Right ventricle myocardium superior (tissue), 1 donor: Measurements from ENCODE around the gene TPRG1. TPM values are rescaled to one million over a fixed set of nuclear protein-coding genes. Genes with fewer than 3 reads are reported as not detected.
"Not testable (repeated sequence)": the region's sequence is repeated elsewhere in the genome, so short reads cannot be mapped to it uniquely, and the experiment has no call there.

Experiments used
- ATAC-seq: fragments of 200-7000 bp; cut with Tn5 transposase; one replicate; pipeline ENCODE4 v1.9.1; 2020; ENCODE audit warnings: mild to moderate bottlenecking; ENCODE audit not compliant: poor library complexity
- DNase-seq: peaks from one replicate; pipeline ENCODE4 v3.0.0-alpha.2; 2020
- intact Hi-C: fragments of 100-400 bp; cut with DNase I; formaldehyde crosslinking; loops from one replicate; pipeline ENCODE4 v1.11.2; 2022
- total RNA-seq: library from RNA; stranded (reverse); fragmentation: NEBNext Ultra II Directional; extraction: Animal tissue kit (Norgen Biotek cat#: 25700); gene quantifications from one replicate; pipeline ENCODE4 v1.2.1, GENCODE V29; 2021
- donor health status: DM: no; HTN: yes; CAD: no; lungs with severe emphysema.

Gene TPRG1
- total RNA-seq, 1 donor from 2014 or later, result 2.7 TPM

DNA sequence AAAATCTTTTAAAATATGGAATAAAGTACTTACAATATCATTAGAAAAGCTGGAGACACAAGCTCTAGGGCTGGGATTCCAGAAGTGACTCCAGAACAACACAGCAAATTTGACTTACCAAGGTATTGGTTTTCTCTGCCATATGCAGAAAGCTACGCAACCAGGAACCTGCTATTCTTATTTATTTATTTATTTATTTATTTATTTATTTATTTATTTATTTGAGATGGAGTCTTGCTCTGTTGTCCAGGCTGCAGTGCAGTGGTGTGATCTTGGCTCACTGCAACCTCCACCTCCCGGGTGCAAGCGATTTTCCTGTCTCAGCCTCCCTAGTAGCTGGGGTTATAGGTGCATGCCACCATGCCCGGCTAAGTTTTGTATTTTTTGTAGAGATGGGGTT is 157.9 kb downstream of the TPRG1 start:
- intact Hi-C loops, DNase-seq, ATAC-seq: not testable (repeated sequence)

DNA sequence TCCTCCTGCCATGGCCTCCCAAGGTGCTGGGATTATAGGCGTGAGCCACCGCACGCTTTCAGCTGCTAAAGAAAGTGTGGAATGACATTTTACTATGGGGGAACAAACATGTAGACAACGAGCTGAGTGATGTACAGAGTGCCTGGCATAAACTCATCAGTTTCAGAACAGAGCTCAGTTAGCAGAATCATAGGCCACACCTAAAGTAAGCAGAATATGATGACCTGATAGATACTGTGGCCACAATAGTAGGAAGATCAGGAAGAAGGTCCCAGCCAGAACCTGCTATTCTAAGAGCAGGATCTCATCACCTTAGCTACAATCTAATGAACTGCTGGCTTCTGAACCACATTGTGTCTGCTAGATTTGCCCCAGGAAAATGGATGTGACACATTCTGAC is 158.3 kb downstream of the TPRG1 start:
- intact Hi-C loops, result no loop called here
- DNase-seq, result no peak
- no peak for ATAC-seq

- intact Hi-C loops, result no loop called here
- DNase-seq (no peak), ATAC-seq (no peak)
Measured at GRCh38 chr3:189331002-189331418, 159.2 kb downstream of the TPRG1 start.

DNA sequence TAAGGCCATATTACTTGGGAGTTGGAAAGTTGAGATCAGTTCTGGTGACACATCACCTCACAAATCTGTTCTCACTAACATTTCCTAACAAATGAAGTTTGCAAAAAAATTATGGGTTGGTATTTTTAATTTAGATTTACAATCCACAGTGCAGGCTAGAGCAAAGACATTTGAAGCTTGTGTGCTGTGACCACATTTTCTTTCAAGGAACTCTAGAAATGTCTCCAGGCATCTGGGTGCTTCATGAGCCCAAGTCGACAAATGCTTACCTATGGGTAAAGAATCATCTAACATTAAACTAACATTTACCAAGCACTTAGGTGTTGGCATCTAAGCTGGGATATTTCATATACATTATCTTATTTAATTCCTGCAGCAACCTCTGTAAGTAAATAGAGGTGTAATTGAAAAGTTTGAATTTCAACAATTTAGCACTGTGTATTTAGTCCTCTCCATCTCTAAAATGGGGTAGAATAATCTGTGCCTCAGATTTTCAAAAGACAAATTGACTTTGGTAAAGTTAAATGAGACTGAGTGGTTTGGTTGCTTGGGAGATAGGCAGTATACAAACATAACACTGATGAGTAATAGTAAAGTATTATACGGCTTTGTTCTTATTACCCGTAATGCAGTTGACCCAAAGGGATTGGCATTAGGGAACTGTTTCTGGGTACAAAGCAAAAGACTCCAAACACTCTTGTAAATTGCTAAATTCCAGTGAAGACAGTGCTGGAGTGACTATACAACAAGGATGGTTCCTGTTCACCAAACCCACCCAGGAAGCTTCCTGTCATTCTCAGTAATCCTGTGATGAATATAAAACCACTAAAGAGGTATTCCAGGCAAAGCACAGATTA is 162.5 kb downstream of the TPRG1 start:
- intact Hi-C loops, result no loop called here
- DNase-seq (no peak), ATAC-seq (no peak)

GRCh38 chr3:189337673-189338091 is 165.9 kb downstream of the TPRG1 start:
- intact Hi-C loops, result no loop called here
- peak; percentile 15 for ATAC-seq

GRCh38 chr3:189338366-189338765 is 166.6 kb downstream of the TPRG1 start:
- ATAC-seq (peak; percentile 88), DNase-seq (no peak)
- intact Hi-C loops, result no loop called here

More at GRCh38 chr3:189337673-189338091, 165.9 kb downstream of the TPRG1 start:
- no peak for DNase-seq

- no peak for DNase-seq
- intact Hi-C loops, result no loop called here
- no peak for ATAC-seq
Measured at GRCh38 chr3:189339996-189340395, 168.2 kb downstream of the TPRG1 start.

- intact Hi-C loops, result no loop called here
- DNase-seq (no peak), ATAC-seq (no peak)
Measured at GRCh38 chr3:189340680-189341460, 169.1 kb downstream of the TPRG1 start.

DNA sequence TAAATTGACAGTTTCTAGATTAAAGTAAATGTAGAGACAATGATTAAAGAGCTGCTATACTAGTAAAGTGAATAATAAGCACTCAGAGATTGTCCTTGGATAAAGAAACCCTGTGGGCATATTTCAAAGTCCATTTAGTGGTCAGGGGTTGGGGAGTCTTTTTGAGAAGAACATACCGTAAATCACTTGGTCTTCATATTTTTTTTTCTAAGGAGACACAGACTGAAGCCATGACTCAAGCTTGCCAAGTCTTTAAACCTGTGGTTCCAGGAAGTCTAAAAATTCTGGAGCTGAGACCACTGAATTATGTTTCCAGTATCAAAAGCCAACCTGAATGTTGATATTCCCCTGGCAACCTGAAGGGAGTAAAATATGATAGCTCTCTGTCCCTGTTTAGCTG is 171.0 kb downstream of the TPRG1 start:
- DNase-seq, result no peak
- no peak for ATAC-seq
- intact Hi-C loops, result no loop called here

GRCh38 chr3:189344996-189345395 is 173.2 kb downstream of the TPRG1 start:
- DNase-seq (no peak), ATAC-seq (no peak)
- intact Hi-C loops, result no loop called here

DNA sequence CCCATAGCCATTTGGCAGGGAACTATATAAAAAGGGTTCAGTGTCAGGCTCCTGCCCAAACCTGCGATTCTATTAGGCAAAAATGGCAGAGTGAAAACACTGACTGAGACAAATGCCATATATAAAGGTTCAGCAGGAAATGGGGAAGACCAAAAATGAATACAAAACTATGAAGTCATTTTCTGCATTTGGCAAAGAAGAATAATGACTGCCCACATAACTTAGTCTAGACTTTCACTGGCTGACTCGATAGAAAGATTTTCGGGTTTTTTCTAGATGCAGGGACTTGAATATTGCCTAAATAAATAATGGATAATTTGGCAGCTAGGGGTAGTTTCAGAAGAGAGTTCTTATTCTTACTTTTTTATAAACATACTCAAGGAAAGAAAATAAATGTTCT is 178.0 kb downstream of the TPRG1 start:
- DNase-seq (no peak), ATAC-seq (no peak)
- intact Hi-C loops, result no loop called here

DNA sequence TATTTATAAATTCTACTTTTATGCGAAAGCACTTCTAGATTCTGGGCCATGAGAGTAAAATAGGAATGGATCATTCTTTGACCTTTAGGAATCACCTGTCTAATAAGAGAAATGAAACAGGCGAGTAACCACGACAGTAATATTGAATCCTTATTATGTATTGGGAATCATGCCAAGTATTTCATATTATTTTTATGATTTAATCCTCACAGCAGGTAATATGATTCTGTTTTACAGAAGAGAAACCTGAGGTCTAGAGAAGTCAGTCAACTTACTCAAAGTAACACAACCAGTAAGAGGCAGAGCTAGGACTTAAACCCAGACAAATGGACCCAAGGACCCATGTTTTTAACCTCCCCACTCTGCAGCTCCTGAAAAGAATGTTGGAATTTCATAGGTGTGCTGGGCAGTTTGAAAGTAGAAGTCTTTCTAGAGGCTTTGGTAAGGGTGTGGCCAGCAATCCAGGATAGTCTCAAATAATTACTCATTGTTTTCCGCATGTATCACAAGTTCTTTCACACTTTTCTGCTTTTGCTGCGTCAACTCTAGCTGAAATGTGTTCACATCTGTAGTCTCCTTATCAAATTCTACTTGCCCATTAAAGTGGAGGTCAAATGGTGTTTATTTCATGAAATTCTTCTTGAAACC is 181.7 kb downstream of the TPRG1 start:
- intact Hi-C loops, result no loop called here
- no peak for ATAC-seq
- no peak for DNase-seq

DNA sequence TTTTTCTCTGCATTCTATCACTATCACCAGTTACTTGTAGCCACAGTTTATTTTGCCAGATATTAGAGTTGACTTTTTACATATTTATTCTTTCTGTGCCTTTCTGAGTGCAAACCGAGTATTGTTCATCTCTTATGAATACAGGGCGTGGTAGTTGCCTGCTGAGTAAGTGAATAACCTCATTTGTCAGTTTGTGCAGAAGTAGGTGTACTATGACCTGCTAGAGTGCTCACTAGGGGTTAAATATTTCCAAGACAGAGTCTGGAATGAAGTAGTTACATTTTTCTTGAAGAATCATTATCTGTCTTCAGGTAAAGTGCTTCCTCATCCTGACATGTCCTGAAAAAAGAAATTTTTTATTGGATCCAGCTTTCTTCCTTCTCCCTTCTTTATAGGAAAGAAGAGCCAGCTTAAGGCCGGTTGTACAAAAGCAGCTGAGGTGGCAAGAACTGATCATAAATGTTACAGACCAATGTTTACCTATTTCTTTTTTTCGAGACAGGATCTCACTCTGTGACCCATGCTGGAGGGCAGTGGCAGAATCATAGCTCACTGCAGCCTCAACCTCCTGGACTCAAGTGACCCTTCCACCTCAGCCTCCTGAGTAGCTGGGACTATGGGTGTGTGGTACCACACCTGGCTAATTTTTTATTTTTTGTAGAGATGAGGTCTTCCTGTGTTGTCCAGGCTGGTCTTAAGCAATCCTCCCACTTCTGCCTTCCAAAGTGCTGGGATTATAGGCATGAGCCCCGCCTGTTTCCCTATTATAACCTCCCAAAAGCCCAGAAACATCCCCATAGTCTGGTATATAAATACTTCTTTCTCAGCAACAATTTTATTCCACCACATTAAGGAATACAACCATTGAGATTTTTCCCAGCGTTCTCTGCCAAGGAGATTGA is 182.5 kb downstream of the TPRG1 start:
- ATAC-seq, result no peak
- no peak for DNase-seq
- intact Hi-C loops, result no loop called here

DNA sequence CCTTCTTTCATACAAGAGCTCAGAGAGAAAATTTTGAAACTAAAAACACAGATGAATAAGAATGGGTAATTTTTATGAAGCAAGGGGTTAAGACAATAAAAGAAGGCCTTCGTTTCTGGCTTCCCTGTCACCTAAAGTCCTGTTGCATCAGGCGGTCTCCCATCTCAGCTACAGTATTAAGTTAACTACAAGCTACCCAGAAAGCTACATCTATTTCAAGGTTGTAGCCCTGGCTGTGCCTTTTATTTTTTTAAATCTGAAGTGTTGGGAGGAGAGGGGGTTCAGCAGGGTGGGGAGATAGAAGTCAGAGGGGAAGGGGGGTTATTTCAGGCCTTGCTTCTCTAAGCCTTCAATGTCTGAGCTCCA is 183.3 kb downstream of the TPRG1 start:
- ATAC-seq, result no peak

DNA sequence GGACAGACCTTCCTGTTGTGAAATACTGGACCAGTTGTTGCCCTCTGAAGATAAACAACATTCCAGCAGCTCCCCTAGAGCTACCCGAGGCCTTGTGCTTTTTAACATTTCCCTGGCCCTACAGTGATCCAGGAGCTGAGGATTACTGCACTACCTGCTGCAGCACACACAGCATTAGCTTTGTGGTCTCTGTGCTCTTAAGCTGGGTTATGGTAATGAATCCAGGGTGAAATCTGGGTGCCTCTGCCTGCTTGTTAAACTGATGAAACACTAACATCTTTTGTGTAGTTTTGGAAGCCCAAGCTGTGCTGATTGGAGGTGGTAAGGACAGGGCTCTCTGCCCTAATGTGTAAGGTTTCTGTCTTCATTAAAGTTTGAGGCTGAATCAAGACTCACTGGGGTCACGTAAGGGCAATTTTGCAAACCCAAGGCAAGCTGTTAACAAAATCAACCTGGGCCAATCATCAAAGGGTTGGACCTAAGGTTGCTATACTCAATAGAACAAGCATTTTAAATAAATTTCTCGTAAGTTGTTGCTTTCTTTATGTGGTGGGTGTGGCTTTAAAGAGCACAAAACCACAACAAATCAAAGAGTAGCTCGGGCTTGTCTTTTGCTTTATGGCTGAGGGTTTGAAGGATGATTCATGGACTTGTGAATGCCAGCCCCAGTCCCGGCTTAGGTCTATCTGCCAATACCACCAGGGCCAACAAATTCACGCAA is 183.9 kb downstream of the TPRG1 start:
- ATAC-seq (peak; percentile 73), DNase-seq (no peak)
- intact Hi-C loops, result no loop called here

More for the DNA sequence above, 183.3 kb downstream of the TPRG1 start:
- DNase-seq, result no peak
- intact Hi-C loops, result no loop called here

GRCh38 chr3:189360291-189360690 is 188.5 kb downstream of the TPRG1 start:
- DNase-seq (no peak), ATAC-seq (no peak)
- intact Hi-C loops, result no loop called here

DNA sequence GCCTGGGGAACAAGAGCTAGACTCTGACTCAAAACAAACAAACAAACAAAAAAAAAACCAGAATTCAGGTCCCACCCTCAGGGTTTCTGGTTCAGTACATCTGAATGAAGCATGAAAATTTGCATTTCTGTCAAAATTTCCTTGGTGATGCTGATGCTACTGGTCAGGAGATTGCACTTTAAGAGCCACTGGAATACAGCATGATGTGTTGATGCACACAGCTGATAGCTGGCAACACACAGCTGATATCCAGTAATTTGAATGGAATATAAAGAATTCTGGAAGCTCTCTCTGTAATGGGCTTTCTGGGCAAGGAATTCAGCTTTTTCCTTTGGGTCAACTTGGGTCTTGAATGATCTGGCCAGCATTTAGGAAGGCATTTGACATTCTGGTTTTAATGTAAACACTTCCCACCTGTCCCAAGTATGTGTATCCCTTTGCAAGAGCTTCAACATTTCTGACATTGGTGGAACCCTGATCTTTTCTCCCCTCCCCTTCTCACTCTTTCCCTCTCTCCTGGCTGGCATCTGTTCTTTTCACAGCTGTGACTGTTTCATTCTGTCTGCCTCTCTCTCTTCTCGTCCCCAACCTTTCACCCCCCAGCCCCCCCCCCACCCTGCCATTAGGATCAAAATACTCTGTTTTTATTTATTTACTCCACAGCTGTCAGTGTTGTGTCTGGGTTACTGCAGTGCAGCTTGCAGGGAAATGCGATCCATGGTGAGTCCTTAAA is 189.5 kb downstream of the TPRG1 start:
- intact Hi-C loops, result no loop called here
- no peak for ATAC-seq

More for the DNA sequence above, 189.5 kb downstream of the TPRG1 start:
- DNase-seq, result no peak
